BJ (cell line): ENCODE results near the gene STK39. TPM values are rescaled to one million over a fixed set of nuclear protein-coding genes. Genes with fewer than 3 reads are reported as not detected.
A peak's percentile ranks its signal among the peaks of the same experiment; 100 is the strongest.

Source experiments
- CTCF ChIA-PET: fragments of 350-600 bp; formaldehyde crosslinking; extraction: SDS; loops from one replicate; lab custom pipeline; 2021; ENCODE audit warnings: antibody characterized with exemption, inconsistent platforms; lab: Yijun Ruan, JAX
- POLR2A ChIA-PET: fragments of 300-600 bp; sonication (Branson Sonifier 250); formaldehyde crosslinking; extraction: SDS; loops from one replicate; lab custom pipeline; 2021; ENCODE audit warnings: antibody characterized with exemption; lab: Charles Lee
- DNase-seq: peaks from one replicate; pipeline ENCODE4 v3.0.0-alpha.2; 2011; ENCODE audit warnings: low read depth
- H3K27me3 ChIP-seq: 2 replicates; pipeline ENCODE4 v1.6.0; 2011; ENCODE audit warnings: low read length; ENCODE audit not compliant: control insufficient read depth, insufficient read depth
- H3K36me3 ChIP-seq: 2 replicates; pipeline ENCODE4 v1.5.1; 2011; ENCODE audit warnings: low read length; ENCODE audit not compliant: control insufficient read depth, insufficient read depth
- H3K4me3 ChIP-seq: 2 replicates; pipeline ENCODE4 v1.5.1; 2011; ENCODE audit warnings: low read depth, mild to moderate bottlenecking, control low read depth, low read length
- CTCF ChIP-seq: IDR thresholded peaks from 2 replicates; pipeline ENCODE4 v1.5.1; 2011; ENCODE audit warnings: low read depth, mild to moderate bottlenecking, control low read depth, inconsistent platforms, low read length, moderate library complexity; ENCODE audit not compliant: insufficient read depth
- polyA plus RNA-seq: library from polyadenylated mRNA; depleted of rRNA; stranded (reverse); fragments of >200 nt; gene quantifications from 2 replicates; pipeline ENCODE4 v1.2.3, GENCODE V29; 2011

The STK39 gene
- polyA plus RNA-seq, 1 experiment, result 7.6 TPM

GRCh38 chr2:167964650-167965413, 282.6 kb downstream of the STK39 start:
- no peak for DNase-seq
- peak; percentile 33; the same call in 1 of the 2 replicates for TF ChIP-seq CTCF
- H3K27me3 ChIP-seq, result no peaks in the 10 kb centered on the region
- H3K36me3 ChIP-seq, result no peaks in the 10 kb centered on the region
- POLR2A ChIA-PET, result interaction anchor here (0.7 kb wide), 1 partner anchor 155 kb away, joined by 6 read pairs; no protein-coding TSS in a partner anchor
- H3K4me3 ChIP-seq, result no peak overlapping the region
- CTCF ChIA-PET, result interaction anchor here (0.8 to 11.1 kb wide), 3 partner anchors 9 to 153 kb away, joined by 4 to 101 read pairs (median 6); no protein-coding TSS in a partner anchor

GRCh38 chr2:167963899-167964649, 283.3 kb downstream of the STK39 start:
- H3K4me3 ChIP-seq, result no peak overlapping the region
- H3K36me3 ChIP-seq, result no peaks in the 10 kb centered on the region
- TF ChIP-seq CTCF, result no peak
- no peaks in the 10 kb centered on the region for H3K27me3 ChIP-seq
- DNase-seq, result no peak
- ChIA-PET CTCF (interaction anchor here (0.8 to 11.1 kb wide), 2 partner anchors 8 to 154 kb away, joined by 4 to 101 read pairs; no protein-coding TSS in a partner anchor), POLR2A (no interaction called here)

GRCh38 chr2:167962436-167963226, 284.8 kb downstream of the STK39 start:
- no peak for TF ChIP-seq CTCF
- ChIA-PET POLR2A (no interaction called here), CTCF (interaction anchor here (0.6 to 11.1 kb wide), 2 partner anchors 128 to 156 kb away, joined by 5 to 101 read pairs; no protein-coding TSS in a partner anchor)
- DNase-seq, result no peak
- Histone ChIP-seq H3K36me3 (no peaks in the 10 kb centered on the region), H3K27me3 (no peaks in the 10 kb centered on the region), H3K4me3 (no peak overlapping the region)

GRCh38 chr2:167961536-167962048, 285.8 kb downstream of the STK39 start:
- ChIA-PET POLR2A (no interaction called here), CTCF (interaction anchor here (11.1 kb wide), 1 partner anchor 157 kb away, joined by 101 read pairs; no protein-coding TSS in a partner anchor)
- no peak for TF ChIP-seq CTCF
- DNase-seq, result no peak
- Histone ChIP-seq H3K4me3 (no peak overlapping the region), H3K36me3 (no peaks in the 10 kb centered on the region), H3K27me3 (no peaks in the 10 kb centered on the region)
